GM19324 (cell line): ENCODE data around the gene PLEKHA8.
"Not testable (repeated sequence)": the region's sequence is repeated elsewhere in the genome, so short reads cannot be mapped to it uniquely, and the experiment has no call there.

Source experiments
- ATAC-seq: cut with Tn5 transposase; IDR thresholded peaks from one replicate; pipeline ENCODE4 v1.9.1; 2021; ENCODE audit warnings: mild to moderate bottlenecking, moderate library complexity; ENCODE audit not compliant: unreplicated experiment, low FRiP score

PLEKHA8 gene

GRCh38 chr7:30093420-30093952 is 65.3 kb downstream of the PLEKHA8 start:
- ATAC-seq: no peak

- not testable (repeated sequence) for ATAC-seq
Measured at GRCh38 chr7:30098599-30098998, 70.4 kb downstream of the PLEKHA8 start.

- no peak for ATAC-seq
Measured at GRCh38 chr7:30102281-30102680, 74.1 kb downstream of the PLEKHA8 start.

- no peak for ATAC-seq
Measured at GRCh38 chr7:30104157-30104556, 75.9 kb downstream of the PLEKHA8 start.

GRCh38 chr7:30112103-30112713 is 84.0 kb downstream of the PLEKHA8 start:
- no peak for ATAC-seq

GRCh38 chr7:30113144-30113543 is 84.9 kb downstream of the PLEKHA8 start:
- no peak for ATAC-seq

GRCh38 chr7:30114536-30115238 is 86.5 kb downstream of the PLEKHA8 start:
- ATAC-seq: no peak

GRCh38 chr7:30115709-30116297 is 87.6 kb downstream of the PLEKHA8 start:
- ATAC-seq: no peak

- no peak for ATAC-seq
Measured at GRCh38 chr7:30116771-30117170, 88.6 kb downstream of the PLEKHA8 start.

- ATAC-seq: no peak
Measured at GRCh38 chr7:30117896-30118295, 89.7 kb downstream of the PLEKHA8 start.

- no peak for ATAC-seq
Measured at GRCh38 chr7:30119890-30120577, 91.8 kb downstream of the PLEKHA8 start.

- no peak for ATAC-seq
Measured at GRCh38 chr7:30133736-30134610, 105.8 kb downstream of the PLEKHA8 start.

- ATAC-seq: peak; percentile 93
Measured at GRCh38 chr7:30134611-30135300, 106.5 kb downstream of the PLEKHA8 start, which contains the start of gene MTURN. TSS of gene MTURN (plus strand) at chr7:30134986. CDS start at chr7:30135137, 151 bp downstream.

GRCh38 chr7:30135301-30136116 is 107.3 kb downstream of the PLEKHA8 start:
- ATAC-seq: peak; percentile 23

- ATAC-seq: no peak
Measured at GRCh38 chr7:30136117-30136731, 108.0 kb downstream of the PLEKHA8 start.

GRCh38 chr7:30136743-30137485 is 108.7 kb downstream of the PLEKHA8 start:
- ATAC-seq: no peak

GRCh38 chr7:30139836-30140384 is 111.7 kb downstream of the PLEKHA8 start:
- ATAC-seq: no peak
